Activated naive CD4-positive, alpha-beta T cell treated with anti-CD3 and anti-CD28 coated beads, Interleukin-2, amount 50 U/mL, for 72 hours (primary cell): Measurements from ENCODE around the gene ZSCAN22. TPM values are rescaled to one million over a fixed set of nuclear protein-coding genes. Genes with fewer than 3 reads are reported as not detected.
A peak's percentile ranks its signal among the peaks of the same experiment; 100 is the strongest.
"Not testable (repeated sequence)": the region's sequence is repeated elsewhere in the genome, so short reads cannot be mapped to it uniquely, and the experiment has no call there.

ENCODE experiments used
- ATAC-seq, 2 donors: fragments of 150-1000 bp; cut with Tn5 transposase; 2 replicates each; pipeline ENCODE4 v1.10.0; 2021; ENCODE audit warnings: mild to moderate bottlenecking in 2 of 2, moderate library complexity in 2 of 2
- DNase-seq, 2 donors: peaks; one replicate each; pipeline ENCODE4 v3.0.0; 2021 to 2022; ENCODE audit warnings: low spot score in 2 of 2
- H3K27ac Mint-ChIP-seq, 2 donors: one replicate each; pipeline ENCODE4 v1.8.0; 2022; ENCODE audit warnings: mild to moderate bottlenecking in 2 of 2, mixed read lengths in 2 of 2
- H3K36me3 Mint-ChIP-seq, 2 donors: one replicate each; pipeline ENCODE4 v1.8.0; 2022; ENCODE audit warnings: mixed read lengths in 2 of 2
- H3K9me3 Mint-ChIP-seq, 2 donors: one replicate each; pipeline ENCODE4 v1.8.0; 2022; ENCODE audit warnings: mixed read lengths in 2 of 2
- total RNA-seq, 2 donors: library from RNA; stranded (reverse); gene quantifications; one replicate each; pipeline ENCODE4 v1.2.3, GENCODE V29; 2022

Gene ZSCAN22
- total RNA-seq, 2 donors from 2014 or later: 3.1 to 4.3 TPM

DNA sequence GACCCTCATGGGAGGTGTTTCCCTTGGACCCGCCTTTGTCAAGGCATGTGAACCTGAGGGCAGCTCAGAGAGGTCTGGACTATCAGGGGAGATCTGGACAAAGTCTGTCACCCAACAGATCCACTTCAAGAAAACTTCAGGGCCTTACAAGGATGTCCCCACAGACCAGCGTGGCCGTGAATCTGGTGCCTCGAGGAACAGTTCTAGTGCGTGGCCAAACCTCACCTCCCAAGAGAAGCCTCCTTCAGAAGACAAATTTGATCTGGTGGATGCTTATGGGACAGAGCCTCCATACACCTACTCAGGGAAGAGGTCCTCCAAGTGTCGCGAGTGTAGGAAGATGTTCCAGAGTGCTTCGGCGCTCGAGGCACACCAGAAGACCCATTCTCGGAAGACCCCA lies 11.5 kb downstream of the ZSCAN22 start:
- DNase-seq (no peak), ATAC-seq (no peak)
- Mint-ChIP-seq H3K27ac (no peak overlapping the region), H3K9me3 (peaks cover 0 to 4% of the 10 kb centered on the region in 2 donors), H3K36me3 (peaks cover 30 to 34% of the 10 kb centered on the region in 2 donors)

DNA sequence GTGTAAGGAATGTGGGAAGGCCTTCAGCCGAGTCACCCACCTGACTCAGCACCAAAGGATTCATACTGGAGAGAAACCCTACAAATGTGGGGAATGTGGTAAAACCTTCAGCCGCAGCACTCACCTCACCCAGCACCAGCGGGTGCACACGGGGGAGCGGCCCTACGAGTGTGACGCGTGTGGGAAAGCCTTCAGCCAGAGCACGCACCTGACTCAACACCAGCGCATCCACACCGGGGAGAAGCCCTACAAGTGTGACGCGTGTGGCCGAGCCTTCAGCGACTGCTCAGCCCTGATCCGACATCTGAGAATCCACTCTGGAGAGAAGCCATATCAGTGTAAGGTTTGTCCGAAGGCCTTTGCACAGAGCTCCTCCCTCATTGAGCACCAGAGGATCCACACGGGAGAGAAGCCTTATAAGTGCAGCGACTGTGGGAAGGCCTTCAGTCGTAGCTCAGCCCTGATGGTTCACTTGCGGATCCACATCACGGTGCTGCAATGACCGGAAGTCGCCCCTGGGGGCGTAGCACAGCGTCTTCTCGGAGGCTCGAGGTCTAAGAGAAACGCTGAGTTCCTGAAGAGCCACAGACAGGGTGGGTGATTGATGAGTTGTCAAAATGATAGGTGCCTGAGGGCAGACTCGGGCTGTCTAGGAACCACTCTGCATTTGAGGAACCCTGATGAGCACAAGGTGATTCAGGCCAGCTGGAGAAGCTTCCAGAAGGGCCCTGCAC lies 12.2 kb downstream of the ZSCAN22 start:
- H3K36me3 Mint-ChIP-seq: peaks cover 30 to 34% of the 10 kb centered on the region in 2 donors
- peaks cover 0 to 4% of the 10 kb centered on the region in 2 donors for H3K9me3 Mint-ChIP-seq
- H3K27ac Mint-ChIP-seq: no peak overlapping the region
- ATAC-seq (peak in 1 of 2 donors; percentile 13), DNase-seq (no peak)

DNA sequence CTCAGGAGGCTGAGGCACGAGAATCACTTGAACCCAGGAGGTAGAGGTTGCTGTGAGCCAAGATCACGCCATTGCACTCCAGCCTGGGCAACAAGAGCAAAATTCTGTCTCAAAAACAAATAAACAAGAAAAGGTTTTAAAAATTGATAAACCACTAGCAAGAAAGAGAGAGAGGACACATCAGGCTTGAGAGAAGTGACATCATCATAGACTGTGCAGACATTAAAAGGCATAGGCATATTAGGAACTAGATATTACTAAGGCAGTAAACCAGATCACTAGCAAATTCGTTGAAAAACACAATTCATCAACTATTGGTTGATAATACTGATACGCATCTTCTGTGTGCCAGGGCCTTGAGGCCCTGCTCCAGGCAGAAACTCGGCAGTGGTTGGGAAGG lies 18.8 kb downstream of the ZSCAN22 start:
- peak overlapping the region; percentile 56 to 84 for H3K27ac Mint-ChIP-seq
- peaks cover 10 to 14% of the 10 kb centered on the region in 2 donors for H3K36me3 Mint-ChIP-seq
- ATAC-seq: no peak
- DNase-seq: no peak
- no peaks in the 10 kb centered on the region for H3K9me3 Mint-ChIP-seq

DNA sequence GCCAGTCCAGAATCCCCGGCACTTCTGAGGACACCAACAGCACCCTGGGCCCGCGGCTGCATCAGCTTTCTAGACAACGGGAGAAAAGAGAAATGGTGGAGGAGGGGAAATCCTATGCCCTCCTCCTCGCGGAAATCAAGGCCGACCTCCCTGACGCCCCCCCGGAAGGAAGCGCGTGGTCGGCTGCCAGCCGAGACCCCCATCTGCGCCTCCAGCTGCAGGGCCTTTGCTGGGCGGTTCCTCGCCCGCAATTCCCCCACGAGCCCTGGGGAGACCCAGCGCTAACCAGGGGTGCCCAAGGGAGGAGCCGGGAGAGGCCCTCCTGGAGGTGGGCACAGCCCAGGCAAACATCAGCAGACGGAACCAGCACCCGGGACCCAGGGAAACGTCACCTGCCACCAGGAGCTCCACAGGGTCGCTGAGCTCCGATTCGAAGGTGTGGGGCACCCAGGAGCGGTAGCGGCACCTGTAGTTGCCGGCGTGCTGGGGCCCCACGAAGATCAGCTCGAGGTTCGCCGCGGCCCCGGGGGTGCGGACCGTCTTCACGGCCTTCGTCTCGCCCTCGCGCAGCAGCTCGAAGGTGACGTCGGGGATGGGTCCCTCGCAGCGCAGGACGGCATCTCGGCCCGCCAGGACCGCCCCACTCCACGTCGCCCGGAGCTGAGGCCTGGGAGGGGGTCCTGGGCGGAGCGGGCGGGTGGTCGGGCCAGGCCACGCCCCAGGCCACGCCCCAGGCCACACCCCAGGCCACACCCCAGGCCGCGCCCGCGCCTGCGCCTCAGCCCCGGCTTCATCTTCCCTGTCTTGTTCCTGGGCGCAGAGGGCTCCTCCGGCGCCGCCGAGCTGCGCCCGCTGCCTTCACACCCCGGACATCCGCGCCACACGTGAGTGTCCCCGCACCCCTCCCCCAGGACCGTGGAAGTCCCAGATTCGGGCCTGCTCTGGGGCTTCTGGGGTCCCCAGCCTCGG lies 20.5 kb downstream of the ZSCAN22 start:
- peak overlapping the region; percentile 84 to 94 for H3K27ac Mint-ChIP-seq
- DNase-seq (peak; percentile 84 to 92), ATAC-seq (peak; percentile 97 to 99)
- H3K36me3 Mint-ChIP-seq: peaks cover 20 to 24% of the 10 kb centered on the region in 2 donors
- H3K9me3 Mint-ChIP-seq: no peaks in the 10 kb centered on the region

DNA sequence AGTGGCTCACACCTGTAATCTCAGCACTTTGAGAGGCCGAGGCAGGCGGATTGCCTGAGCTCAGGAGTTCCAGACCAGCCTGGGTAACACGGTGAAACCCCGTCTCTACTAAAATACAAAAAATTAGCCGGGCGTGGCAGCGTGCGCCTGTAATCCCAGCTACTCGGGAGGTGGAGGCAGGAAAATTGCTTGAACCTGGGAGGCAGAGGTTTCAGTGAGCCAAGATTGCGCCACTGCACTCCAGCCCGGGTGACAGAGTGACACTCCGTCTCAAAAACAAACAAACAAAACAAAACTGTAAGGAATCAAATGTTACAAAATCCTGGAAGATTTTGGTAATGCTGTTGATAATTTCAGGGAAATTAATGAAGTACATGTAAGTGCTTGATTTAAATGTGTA lies 21.3 kb downstream of the ZSCAN22 start:
- not testable (repeated sequence) for DNase-seq, H3K9me3 Mint-ChIP-seq
- peak overlapping the region; percentile 84 to 94 for H3K27ac Mint-ChIP-seq
- ATAC-seq: peak in 1 of 2 donors; percentile 6
- H3K36me3 Mint-ChIP-seq: peaks cover 20 to 24% of the 10 kb centered on the region in 2 donors

DNA sequence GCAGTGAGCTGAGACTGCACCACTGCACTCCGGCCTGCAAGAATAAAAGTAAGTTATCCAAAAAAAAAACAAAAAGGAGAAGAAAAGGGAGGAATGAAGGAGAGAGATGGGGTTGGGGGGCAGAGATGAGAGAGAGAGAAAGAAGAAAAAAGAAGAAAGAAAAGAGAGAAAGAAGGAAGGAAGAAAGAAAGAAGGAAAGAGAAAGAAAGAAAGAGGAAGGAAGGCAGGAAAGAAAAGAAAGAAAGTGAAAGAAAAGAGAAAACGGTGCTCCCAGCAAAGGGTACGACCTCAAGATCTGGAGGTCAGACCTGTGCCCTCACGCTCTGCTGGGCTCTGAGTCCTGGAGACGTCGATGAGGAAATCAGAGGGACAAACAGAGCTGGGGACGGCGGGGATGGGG lies 22.8 kb downstream of the ZSCAN22 start:
- DNase-seq: no peak
- Mint-ChIP-seq H3K9me3 (no peaks in the 10 kb centered on the region), H3K36me3 (peaks cover 20 to 24% of the 10 kb centered on the region in 2 donors), H3K27ac (peak overlapping the region in 1 of 2 donors; percentile 49)
- no peak for ATAC-seq

DNA sequence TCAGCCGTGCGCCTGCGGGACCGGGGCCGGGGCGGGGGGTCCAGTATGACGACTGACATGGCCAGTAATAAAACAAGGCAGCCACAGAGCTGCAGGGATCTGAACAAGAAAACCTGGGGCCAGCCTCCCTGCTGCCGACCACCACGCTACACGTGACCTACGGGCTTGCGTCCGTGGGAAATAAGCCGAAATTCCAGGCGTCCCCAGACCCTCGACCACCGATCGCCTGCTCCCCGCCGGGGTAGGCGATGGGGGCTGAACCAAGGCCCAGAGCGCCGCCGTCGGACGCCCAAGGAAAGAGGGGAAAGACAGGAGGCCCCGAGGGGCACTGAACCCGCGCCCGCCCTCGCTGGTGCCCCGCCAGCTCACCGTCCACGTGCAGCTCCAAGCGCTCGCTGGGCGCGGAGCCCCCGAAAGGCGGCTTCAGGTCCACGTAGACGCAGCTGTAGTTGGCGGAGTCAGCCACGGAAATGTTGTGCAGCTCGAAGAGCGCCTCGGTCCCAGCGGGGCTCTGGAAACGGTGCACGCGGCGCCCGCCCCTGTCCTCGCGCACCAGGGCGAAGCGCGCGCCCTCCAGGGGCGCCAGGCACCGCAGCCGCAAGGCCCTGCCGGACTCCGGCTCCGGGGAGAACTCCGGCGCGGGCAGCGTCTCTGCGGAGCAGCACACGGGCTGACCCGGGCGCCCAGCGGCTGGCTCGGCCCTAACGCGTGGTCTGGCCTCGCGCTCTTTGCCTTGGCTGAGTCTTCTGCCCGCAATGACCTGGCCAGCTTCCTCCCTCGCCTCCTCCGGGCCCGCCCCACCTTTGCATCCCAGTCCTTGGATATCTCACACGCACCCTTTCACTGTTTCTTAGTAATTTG lies 23.4 kb downstream of the ZSCAN22 start:
- ATAC-seq (no peak), DNase-seq (no peak)
- Mint-ChIP-seq H3K27ac (peak overlapping the region in 1 of 2 donors; percentile 49), H3K36me3 (peaks cover 20 to 24% of the 10 kb centered on the region in 2 donors), H3K9me3 (no peaks in the 10 kb centered on the region)

DNA sequence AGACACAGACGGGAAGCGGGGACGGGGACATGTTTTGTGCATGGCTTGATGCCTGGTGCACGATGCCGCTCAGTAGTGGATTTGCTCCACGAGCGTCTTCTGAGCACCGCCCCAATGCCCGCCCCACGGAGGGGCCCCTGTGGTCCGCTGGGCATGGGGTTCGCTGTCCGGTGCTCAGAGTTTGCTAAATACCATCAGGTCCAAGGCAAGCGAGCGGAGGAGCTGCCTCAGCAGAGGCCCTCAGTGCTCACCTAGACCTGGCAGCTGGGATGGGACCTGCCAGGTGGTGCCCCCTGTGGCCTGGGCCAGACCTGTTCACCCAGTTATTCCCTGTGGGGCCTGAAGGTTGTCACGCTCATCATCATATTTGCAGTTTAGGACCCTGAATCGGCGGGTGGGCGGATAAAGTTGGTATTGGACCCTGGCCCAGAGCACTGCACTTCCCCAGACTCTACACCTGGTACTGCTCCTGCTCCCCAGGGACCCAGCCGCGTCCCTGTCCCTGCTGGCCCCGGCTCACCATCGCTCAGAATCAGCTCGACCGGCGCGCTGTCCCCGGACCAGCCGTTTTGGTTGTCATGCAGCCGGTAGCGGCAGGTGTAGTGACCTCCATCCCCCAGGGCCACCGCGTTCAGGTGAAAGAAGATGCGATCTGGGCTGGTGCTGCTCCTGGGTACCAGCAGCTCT lies 24.2 kb downstream of the ZSCAN22 start:
- H3K36me3 Mint-ChIP-seq: peaks cover 17 to 21% of the 10 kb centered on the region in 2 donors
- ATAC-seq (no peak), DNase-seq (no peak)
- no peak overlapping the region for H3K27ac Mint-ChIP-seq
- H3K9me3 Mint-ChIP-seq: no peaks in the 10 kb centered on the region

DNA sequence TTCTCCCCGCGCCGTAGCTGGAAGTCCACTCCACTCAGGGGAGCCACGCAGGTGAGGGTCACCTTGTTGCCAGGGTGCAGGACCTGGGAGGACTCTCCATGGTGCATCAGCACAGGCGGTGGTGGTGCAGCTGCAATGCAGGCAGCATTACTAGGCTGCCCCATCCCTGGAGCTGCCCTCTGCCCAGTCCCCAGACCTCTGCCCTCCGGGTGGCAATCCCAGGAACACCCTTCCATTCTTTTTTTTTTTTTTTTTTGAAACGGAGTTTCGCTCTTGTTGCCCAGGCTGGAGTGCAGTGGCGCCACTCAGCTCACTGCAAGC lies 24.7 kb downstream of the ZSCAN22 start:
- DNase-seq (no peak), ATAC-seq (no peak)
- Mint-ChIP-seq H3K9me3 (no peaks in the 10 kb centered on the region), H3K27ac (no peak overlapping the region), H3K36me3 (peaks cover 16 to 23% of the 10 kb centered on the region in 2 donors)

DNA sequence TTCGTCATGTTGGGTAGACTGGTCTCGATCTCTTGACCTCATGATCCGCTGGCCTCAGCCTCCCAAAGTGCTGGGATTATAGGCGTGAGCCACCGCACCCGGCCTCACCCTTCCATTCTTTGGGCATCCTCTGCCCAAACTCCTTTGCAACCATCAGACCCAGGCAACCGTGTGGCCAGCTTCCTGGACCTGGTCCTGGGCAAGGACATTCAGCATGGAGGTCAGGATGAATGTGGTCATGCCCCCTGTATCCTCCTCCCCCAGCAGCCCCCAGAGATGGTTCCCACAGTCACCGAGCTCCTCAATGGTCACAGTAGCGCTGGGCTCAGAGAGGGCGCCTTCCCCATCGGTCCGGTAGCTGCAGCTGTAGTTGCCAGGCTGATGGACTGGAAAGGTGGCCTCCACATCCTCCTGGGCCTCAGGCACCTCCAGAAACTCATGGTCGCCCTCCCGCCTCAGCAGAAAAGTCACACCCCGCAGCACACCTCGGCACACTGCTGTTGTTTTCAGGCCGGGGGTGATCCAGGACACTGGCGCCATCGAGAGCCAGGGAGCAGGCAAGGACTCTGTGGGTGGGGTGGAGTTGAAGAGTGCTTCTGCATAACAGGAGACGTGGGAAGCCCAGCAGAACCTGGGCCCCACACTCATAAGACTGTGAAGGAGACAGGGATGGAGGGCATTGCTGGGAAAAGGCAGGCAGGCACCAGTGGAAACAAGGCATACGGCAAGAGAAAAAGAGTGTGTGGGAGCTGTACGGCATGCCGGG lies 25.4 kb downstream of the ZSCAN22 start:
- peaks cover 16 to 23% of the 10 kb centered on the region in 2 donors for H3K36me3 Mint-ChIP-seq
- no peak overlapping the region for H3K27ac Mint-ChIP-seq
- DNase-seq (no peak), ATAC-seq (no peak)
- H3K9me3 Mint-ChIP-seq: no peaks in the 10 kb centered on the region

DNA sequence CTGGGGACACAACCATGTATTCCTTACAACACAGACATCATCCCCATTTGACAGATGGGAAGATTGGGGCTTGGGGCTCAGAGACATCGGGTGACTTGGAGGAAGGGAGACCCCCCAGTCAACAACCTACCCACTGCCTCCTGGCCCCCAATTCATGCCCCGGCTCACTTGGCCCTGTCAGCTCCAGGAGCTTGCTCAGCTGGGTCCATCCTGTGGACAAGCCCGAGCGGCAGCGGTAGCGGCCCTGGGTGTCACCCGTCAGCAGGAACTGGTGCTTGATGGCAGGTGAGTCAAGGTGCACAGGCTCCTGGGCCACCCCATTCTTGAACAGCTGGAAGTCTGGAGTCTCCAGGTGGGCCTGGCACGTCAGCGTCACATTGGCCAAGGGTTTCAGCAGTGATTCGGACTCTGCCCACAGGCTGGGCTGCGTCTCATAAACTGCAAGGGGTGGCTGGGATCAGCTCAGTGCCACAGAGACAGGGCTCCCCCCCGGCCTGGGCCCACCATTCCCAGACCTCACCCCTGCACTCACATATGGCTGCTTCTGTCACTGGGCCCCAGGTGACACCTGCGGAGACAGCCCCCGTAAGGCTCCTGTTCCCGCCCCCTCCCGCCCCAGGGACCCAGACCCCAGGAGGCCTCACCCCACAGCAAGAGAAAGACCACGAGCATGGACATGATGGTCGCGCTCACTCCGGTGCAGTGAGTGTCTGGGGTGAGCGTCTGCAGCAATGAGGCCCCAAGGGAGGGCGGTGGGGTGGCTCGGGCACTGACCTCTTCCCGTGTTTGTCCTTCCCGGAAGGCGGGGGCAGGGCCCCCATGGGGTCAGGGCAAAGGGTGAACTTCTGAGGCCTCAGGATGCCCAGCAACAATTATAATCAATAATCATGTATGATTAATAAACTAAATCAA lies 26.2 kb downstream of the ZSCAN22 start, which contains the start of gene A1BG:
A1BG (minus strand) TSS at position 733 of the 912 bp plus-strand sequence; CDS start at position 678, 55 bp downstream.
- DNase-seq (no peak), ATAC-seq (no peak)
- Mint-ChIP-seq H3K9me3 (no peaks in the 10 kb centered on the region), H3K27ac (no peak within 1 kb of the TSS), H3K36me3 (peaks cover 16 to 23% of the 10 kb centered on the region in 2 donors)

DNA sequence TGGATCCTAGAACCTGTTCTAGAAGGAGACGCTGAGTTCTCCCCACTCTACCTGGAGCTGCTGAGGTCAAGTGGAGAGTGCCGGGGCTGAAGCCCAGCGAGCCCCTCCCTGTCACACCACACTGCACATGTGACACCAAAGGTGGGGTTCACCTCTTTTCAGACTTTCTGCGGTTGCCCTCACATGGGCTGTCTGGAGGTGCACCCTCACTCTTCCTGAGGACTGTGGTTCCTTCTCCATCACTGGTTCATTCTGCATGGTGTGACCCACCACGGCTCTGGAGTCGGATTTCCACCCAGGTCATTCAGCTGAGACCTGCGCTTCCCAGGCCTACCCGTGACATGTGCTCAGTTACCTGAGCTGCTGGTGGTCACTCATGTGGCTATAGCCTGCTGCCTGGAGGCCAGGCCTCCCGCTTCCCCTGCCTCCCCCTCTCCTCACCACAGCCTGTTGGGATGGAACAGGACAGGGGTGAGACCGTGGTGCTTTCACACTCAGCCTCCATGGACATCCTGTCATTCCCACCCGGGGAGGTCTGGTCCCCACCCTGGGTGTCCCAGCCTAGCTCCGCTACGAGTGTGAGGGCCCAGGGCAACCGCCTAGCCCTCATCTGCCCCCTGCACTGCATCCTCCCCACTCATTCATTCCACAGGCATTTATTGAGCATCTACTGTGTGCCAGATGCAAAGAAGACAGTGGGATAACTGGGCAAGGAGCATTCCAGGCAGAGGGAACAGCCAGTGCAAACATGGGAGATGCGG lies 27.1 kb downstream of the ZSCAN22 start:
- H3K27ac Mint-ChIP-seq: no peak overlapping the region
- no peaks in the 10 kb centered on the region for H3K9me3 Mint-ChIP-seq
- peaks cover 16 to 23% of the 10 kb centered on the region in 2 donors for H3K36me3 Mint-ChIP-seq
- DNase-seq (no peak), ATAC-seq (no peak)

DNA sequence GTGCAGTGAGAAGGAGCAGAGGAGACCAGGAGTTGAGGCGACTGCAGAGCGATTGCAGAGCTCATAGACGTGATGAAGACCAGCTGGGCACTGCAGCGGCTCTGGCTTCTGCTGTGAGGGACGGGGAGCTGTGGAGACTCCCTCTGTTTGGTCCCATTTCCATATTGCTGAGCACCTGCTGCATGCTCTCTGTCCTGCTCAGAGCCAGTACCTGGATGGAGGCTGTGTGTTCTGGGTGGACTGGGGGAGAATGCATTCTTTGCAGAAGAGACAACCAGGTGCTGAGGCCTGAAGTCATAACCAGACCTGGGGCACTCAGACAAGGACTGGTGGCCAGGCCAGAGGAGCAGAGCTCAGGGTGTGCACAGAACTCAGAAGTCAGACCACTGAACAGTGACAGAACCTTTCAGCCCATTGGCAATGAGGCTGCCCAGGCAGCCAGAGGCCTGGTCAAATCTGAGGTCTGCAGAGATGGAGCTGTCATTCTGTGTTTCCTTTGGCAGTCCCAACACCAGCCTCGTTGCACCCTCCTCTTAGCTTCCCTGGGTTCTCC lies 27.8 kb downstream of the ZSCAN22 start:
- H3K36me3 Mint-ChIP-seq: peaks cover 14 to 21% of the 10 kb centered on the region in 2 donors
- no peak for DNase-seq
- H3K9me3 Mint-ChIP-seq: no peaks in the 10 kb centered on the region
- no peak for ATAC-seq
- no peak overlapping the region for H3K27ac Mint-ChIP-seq
